C4-2B (cell line): ENCODE data around the gene PUM2.

Source experiments
- H3K27ac ChIP-seq: fragments of 450-650 bp; 2 replicates; pipeline ENCODE4 v1.5.1; 2017
- CTCF ChIP-seq: fragments of 450-650 bp; conservative IDR thresholded peaks from 2 replicates; pipeline ENCODE4 v1.5.1; 2017; ENCODE audit warnings: mild to moderate bottlenecking
- ZFX ChIP-seq: fragments of 450-650 bp; IDR thresholded peaks from 2 replicates; pipeline ENCODE4 v1.6.1; 2017

The PUM2 gene

GRCh38 chr2:20330192-20330591 is 20.5 kb downstream of the PUM2 start:
- TF ChIP-seq CTCF (no peak), ZFX (no peak)
- no peak overlapping the region for H3K27ac ChIP-seq

- no peak for TF ChIP-seq ZFX
- no peak for TF ChIP-seq CTCF
Observed at GRCh38 chr2:20327370-20327769, 23.3 kb downstream of the PUM2 start.

GRCh38 chr2:20326163-20326780 is 24.4 kb downstream of the PUM2 start:
- TF ChIP-seq CTCF (peak; percentile 92), ZFX (no peak)
- no peak overlapping the region for H3K27ac ChIP-seq

More at GRCh38 chr2:20327370-20327769, 23.3 kb downstream of the PUM2 start:
- H3K27ac ChIP-seq: no peak overlapping the region

- TF ChIP-seq CTCF (no peak), ZFX (no peak)
- no peak overlapping the region for H3K27ac ChIP-seq
Observed at GRCh38 chr2:20322527-20323300, 27.9 kb downstream of the PUM2 start.

- TF ChIP-seq ZFX: no peak
- no peak for TF ChIP-seq CTCF
- H3K27ac ChIP-seq: no peak overlapping the region
Observed at GRCh38 chr2:20317690-20318089, 33.0 kb downstream of the PUM2 start.

GRCh38 chr2:20317197-20317596 is 33.4 kb downstream of the PUM2 start:
- TF ChIP-seq ZFX (no peak), CTCF (no peak)
- H3K27ac ChIP-seq: no peak overlapping the region
